ENCODE measurements around the gene TEKTIP1. TPM values are rescaled to one million over a fixed set of nuclear protein-coding genes. Genes with fewer than 3 reads are reported as not detected.

The TEKTIP1 gene
- total RNA-seq, 4 donors from 2014 or later, result 2.5 to 5.2 TPM; not detected in 2

DNA sequence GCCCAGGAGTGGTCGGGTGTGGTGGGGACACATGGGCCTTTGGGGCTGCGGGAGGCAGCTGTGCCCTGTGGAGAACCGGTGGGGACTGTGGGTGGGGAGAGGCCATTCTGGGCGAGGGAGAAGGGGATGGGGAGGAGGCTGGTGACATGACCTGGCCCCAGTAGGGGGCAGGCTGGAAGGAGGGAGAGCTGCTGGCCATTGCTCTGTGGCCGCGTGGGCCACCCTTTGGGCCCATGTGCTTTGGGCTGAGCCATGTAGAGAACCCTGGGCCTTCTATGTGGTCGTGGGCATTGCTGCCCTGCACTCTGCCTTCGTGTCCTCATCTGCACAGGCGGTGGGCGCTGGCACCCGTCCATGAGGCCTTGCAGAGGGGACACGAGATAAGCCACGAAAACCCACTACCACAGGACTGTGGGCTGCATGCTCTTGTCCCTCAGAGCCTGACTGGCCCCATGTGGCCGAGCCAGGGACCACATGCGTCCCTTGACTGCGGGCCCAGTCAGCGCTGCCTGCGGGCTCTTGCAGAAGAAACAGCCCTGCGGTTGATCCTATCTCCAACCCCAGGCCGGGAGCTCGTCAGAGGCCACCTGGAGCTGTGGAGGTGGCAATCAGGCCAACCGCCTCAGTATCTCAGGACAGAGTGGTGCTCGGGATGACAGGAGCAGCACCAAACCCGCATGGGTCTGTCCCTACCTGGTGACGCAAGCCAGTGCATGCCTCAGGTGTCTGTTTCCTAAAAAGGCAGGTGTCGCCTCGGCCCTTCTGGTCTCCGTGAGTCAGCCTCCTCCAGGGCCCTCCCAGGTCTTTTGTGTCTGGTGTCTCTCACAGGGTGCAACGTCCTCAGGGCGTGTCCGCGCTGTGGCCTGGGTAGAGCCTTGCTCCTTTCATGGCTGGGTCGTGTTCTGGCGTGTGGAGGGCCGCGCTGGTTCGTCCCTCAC lies 18.5 kb upstream of the TEKTIP1 start:
- intact Hi-C loops (cut with DNase I; ENCODE audit: low total_unique reads) (no loop called here), in situ Hi-C loops (cut with MboI; ENCODE audit: low pct_ligation_motif_present in 1 of 4, low pct_unique_long_range_greater_than_20kb in 1 of 4, low sequenced_read_pairs in 3 of 4) (no loop called here)
- Histone ChIP-seq H3K36me3 (peaks cover 0 to 15% (median 0%) of the 10 kb centered on the region in 4 donors), H3K9me3 (no peaks in the 10 kb centered on the region), H3K27me3 (no peaks in the 10 kb centered on the region), H3K27ac (no peak overlapping the region), H3K4me3 (no peak overlapping the region), H3K4me1 (peaks cover 0 to 23% (median 6%) of the 10 kb centered on the region in 4 donors)
- 89 to 90% methylated on average over 2 to 28 of the region's 37 CpGs for WGBS, 2 donors (ENCODE audit: low coverage in 1 of 2)
- no peak for DNase-seq
- TF ChIP-seq CTCF (IDR thresholded peaks at IDR 0.05) (no peak), POLR2AphosphoS5 (IDR thresholded peaks at IDR 0.05) (no peak), POLR2A (IDR thresholded peaks at IDR 0.05) (no peak), EP300 (IDR thresholded peaks at IDR 0.05; ENCODE audit: low read depth) (no peak)

DNA sequence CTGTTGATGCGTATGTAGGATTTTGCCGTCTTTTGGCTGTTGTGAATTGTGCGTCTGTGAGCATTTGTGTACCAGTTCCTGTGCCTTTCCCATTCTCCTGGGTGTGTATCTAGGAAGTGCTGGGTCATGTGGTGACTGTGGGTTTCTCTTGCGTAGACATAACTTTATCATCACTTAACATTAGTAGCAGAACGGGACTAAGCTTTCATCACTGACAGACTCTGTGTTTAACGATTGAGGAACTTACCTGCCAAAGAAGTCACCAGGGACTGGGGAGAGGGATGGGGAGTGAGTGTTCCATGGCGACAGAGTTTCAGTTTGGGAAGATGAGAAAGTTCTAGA lies 17.9 kb upstream of the TEKTIP1 start:
- H3K36me3 ChIP-seq, result peaks cover 0 to 18% (median 2%) of the 10 kb centered on the region in 4 donors

DNA sequence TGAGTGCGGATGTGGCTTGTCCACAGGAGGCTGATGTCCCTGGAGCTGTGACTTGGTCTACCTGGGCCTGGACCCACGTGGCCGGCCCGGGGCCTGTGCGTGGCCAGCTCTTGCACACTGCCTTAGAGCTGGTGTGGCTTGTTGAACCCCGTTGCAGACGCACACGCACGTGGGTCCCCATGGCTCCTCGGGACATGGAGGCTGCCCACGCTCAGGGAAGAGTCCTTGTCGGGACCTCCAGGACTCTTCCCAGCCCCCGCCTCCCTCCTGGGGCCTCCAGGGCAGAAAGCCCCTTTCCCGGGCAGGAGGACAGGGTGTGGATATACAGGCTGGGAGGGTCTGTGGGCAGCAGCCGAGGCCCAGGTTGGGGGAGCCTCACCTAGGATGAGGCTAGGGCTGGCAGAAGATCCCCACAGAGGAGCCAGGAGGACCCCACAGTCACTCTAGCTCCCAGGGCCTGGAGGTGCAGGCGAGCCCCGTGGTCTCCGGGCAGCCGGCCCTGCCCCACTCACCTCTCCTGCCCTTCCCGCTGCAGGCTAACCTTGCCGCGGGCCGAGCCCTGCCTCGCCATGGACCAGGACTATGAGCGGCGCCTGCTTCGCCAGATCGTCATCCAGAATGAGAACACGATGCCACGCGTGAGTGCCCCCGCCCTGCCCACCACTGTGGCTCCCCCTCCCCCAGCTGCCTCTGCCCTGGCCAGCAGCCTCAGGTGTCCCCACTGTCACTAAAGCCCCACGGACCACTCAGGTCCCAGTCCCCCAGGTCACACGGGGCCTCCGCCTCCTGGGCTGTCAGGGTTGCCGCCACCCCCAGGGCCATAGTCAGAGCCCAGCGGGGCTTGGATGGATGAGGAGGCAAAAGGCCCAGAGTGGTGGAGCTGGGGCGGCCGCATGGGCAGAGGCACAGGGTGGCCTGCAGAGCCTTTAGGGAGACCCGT lies 16.3 kb upstream of the TEKTIP1 start:
- 93% methylated on average over 34 of the region's 40 CpGs; no CpG with 5 or more reads in 1 of the 2 donors for whole genome bisulfite sequencing, 2 donors (ENCODE audit: low coverage in 1 of 2)
- intact Hi-C loops (cut with DNase I; ENCODE audit: low total_unique reads) (no loop called here), in situ Hi-C loops (cut with MboI; ENCODE audit: low pct_ligation_motif_present in 1 of 4, low pct_unique_long_range_greater_than_20kb in 1 of 4, low sequenced_read_pairs in 3 of 4) (no loop called here)
- Histone ChIP-seq H3K4me1 (peaks cover 0 to 3% (median 0%) of the 10 kb centered on the region in 4 donors), H3K36me3 (peaks cover 0 to 31% (median 9%) of the 10 kb centered on the region in 4 donors), H3K4me3 (no peak overlapping the region), H3K9me3 (no peaks in the 10 kb centered on the region), H3K27me3 (no peaks in the 10 kb centered on the region), H3K27ac (no peak overlapping the region)
- no peak for DNase-seq
- TF ChIP-seq EP300 (IDR thresholded peaks at IDR 0.05; ENCODE audit: low read depth) (no peak), POLR2AphosphoS5 (IDR thresholded peaks at IDR 0.05) (no peak), CTCF (IDR thresholded peaks at IDR 0.05) (no peak), POLR2A (IDR thresholded peaks at IDR 0.05) (no peak)

More for the DNA sequence above, 17.9 kb upstream of the TEKTIP1 start:
- intact Hi-C loops (cut with DNase I; ENCODE audit: low total_unique reads), result no loop called here
- peaks cover 0 to 19% (median 6%) of the 10 kb centered on the region in 4 donors for H3K4me1 ChIP-seq
- H3K27me3 ChIP-seq, result no peaks in the 10 kb centered on the region
- no peak for DNase-seq
- H3K27ac ChIP-seq, result no peak overlapping the region
- H3K4me3 ChIP-seq, result no peak overlapping the region
- TF ChIP-seq EP300 (IDR thresholded peaks at IDR 0.05; ENCODE audit: low read depth), result no peak
- in situ Hi-C loops (cut with MboI; ENCODE audit: low pct_ligation_motif_present in 1 of 4, low pct_unique_long_range_greater_than_20kb in 1 of 4, low sequenced_read_pairs in 3 of 4), result no loop called here
- H3K9me3 ChIP-seq, result no peaks in the 10 kb centered on the region
- WGBS, 2 donors (ENCODE audit: low coverage in 1 of 2), result 86% methylated on average over 7 of the region's 7 CpGs; no CpG with 5 or more reads in 1 of the 2 donors

- in situ Hi-C loops (cut with MboI; ENCODE audit: low pct_ligation_motif_present in 1 of 4, low pct_unique_long_range_greater_than_20kb in 1 of 4, low sequenced_read_pairs in 3 of 4) (no loop called here), intact Hi-C loops (cut with DNase I; ENCODE audit: low total_unique reads) (no loop called here)
- WGBS, 2 donors (ENCODE audit: low coverage in 1 of 2), result 92% methylated on average over 19 of the region's 21 CpGs; no CpG with 5 or more reads in 1 of the 2 donors
Measured at GRCh38 chr19:3523361-3524077, 15.5 kb upstream of the TEKTIP1 start.

More at GRCh38 chr19:3523361-3524077, 15.5 kb upstream of the TEKTIP1 start:
- Histone ChIP-seq H3K36me3 (peaks cover 0 to 31% (median 11%) of the 10 kb centered on the region in 4 donors), H3K9me3 (no peaks in the 10 kb centered on the region), H3K27ac (no peak overlapping the region), H3K4me1 (peaks cover 0 to 3% (median 0%) of the 10 kb centered on the region in 4 donors), H3K4me3 (no peak overlapping the region), H3K27me3 (no peaks in the 10 kb centered on the region)
- DNase-seq, result no peak
- TF ChIP-seq CTCF (IDR thresholded peaks at IDR 0.05) (no peak), POLR2A (IDR thresholded peaks at IDR 0.05) (no peak), EP300 (IDR thresholded peaks at IDR 0.05; ENCODE audit: low read depth) (no peak), POLR2AphosphoS5 (IDR thresholded peaks at IDR 0.05) (no peak)
